GM21576 (cell line): ENCODE results near the gene TMEM156.

ENCODE experiments used
- ATAC-seq: cut with Tn5 transposase; IDR thresholded peaks from one replicate; pipeline ENCODE4 v1.9.1; 2021; ENCODE audit warnings: mild to moderate bottlenecking, moderate library complexity; ENCODE audit not compliant: unreplicated experiment

The TMEM156 gene

GRCh38 chr4:38928568-38928967 lies 103.6 kb downstream of the TMEM156 start:
- no peak for ATAC-seq

GRCh38 chr4:38926896-38927295 lies 105.3 kb downstream of the TMEM156 start:
- no peak for ATAC-seq

GRCh38 chr4:38925492-38926413 lies 106.5 kb downstream of the TMEM156 start:
- no peak for ATAC-seq

GRCh38 chr4:38924353-38924752 lies 107.9 kb downstream of the TMEM156 start:
- ATAC-seq, result no peak

GRCh38 chr4:38923746-38924145 lies 108.5 kb downstream of the TMEM156 start:
- ATAC-seq, result no peak

GRCh38 chr4:38921151-38921550 lies 111.1 kb downstream of the TMEM156 start:
- no peak for ATAC-seq

GRCh38 chr4:38920677-38921076 lies 111.5 kb downstream of the TMEM156 start:
- ATAC-seq, result no peak

GRCh38 chr4:38920186-38920585 lies 112.0 kb downstream of the TMEM156 start:
- no peak for ATAC-seq

GRCh38 chr4:38919494-38919893 lies 112.7 kb downstream of the TMEM156 start:
- no peak for ATAC-seq

- no peak for ATAC-seq
Observed at GRCh38 chr4:38917481-38918025, 114.7 kb downstream of the TMEM156 start.
